Right forelimb (tissue), 1 donor: ENCODE results near the gene SMURF1.
"Not testable (repeated sequence)": the region's sequence is repeated elsewhere in the genome, so short reads cannot be mapped to it uniquely, and the experiment has no call there.

Source experiments
- DNase-seq: peaks from one replicate; pipeline ENCODE4 v3.0.0-alpha.2; 2018

SMURF1 gene

GRCh38 chr7:99046722-99047121 lies 97.2 kb downstream of the SMURF1 start:
- DNase-seq = no peak

GRCh38 chr7:99046262-99046661 lies 97.6 kb downstream of the SMURF1 start:
- DNase-seq = not testable (repeated sequence)

DNA sequence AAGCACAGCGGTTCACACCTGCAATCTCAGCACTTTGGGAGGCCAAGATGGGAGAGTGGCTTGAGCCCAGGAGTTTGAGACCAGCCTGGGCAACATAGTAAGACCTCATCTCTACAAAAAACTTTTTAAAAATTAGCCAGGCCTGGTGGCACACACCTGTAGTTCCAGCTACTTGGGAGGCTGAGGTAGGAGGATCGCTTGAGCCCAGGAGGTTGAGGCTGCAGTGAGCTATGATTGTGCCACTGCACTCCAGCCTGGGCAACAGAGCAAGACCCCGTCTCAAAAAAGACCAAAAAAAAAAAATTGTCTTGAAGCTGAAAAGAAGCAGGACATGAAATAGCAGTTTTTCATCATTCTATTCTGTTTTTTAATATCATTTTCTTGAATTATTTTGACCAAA lies 99.0 kb downstream of the SMURF1 start:
- not testable (repeated sequence) for DNase-seq

DNA sequence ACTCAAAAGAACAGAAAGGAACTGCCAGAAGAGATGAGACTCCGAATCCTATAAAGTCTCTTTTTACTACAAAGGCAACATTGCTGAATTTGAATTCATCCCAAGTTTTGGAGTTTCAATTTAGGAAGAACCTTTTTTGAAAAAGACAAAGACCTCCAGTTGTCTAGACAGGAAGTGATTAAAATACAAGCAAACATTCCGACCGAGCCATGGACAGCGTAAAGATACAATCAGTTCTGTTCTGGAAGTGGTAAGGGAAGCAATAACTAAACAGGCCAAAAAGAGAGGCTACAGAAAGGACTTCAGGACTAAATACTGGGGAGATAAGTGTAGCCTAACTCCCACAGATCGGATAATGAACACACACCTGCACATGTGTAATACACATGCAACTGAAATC lies 101.0 kb downstream of the SMURF1 start:
- DNase-seq = no peak

- DNase-seq = no peak
Observed at GRCh38 chr7:99041526-99041925, 102.4 kb downstream of the SMURF1 start.

DNA sequence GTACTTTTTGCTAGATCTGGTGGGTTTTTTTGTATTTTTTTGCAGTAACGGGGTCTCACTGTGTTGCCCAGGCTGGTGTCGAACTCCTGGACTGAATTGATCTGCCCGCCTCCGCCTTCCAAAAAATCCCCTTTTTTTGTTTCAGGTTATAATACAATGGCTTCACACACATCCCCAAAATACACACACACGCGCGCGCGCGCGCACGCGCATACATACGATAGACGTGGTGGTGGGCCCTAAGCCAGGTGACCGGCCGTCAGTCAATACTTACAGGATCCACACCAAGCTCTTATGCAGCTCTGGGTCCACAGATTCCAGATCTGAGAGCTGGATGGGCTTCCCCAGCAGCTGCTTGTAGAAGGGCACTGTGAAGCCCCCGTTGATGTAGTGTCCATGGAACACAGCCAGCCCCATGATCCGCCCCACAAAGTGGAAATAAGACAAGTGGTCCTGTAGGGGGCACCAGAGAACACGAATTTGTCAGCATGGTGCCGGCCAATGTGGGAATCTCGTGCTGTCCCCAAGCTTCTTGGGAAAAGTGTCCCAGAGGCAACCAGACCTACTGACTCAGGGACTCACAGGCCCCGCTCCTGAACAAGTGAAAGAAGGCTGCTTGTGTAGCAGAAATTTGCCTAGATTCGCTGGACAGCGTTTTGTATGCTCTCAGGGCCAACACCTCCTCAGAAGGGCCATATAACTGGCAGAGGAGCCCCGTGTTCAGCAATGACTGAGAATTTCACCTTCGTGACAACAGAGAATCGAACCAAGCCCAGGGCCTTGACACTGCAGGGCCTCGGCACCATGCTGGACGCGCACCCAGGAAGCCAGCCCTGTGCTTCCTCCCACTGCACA lies 103.6 kb downstream of the SMURF1 start:
- DNase-seq = peak; percentile 88

DNA sequence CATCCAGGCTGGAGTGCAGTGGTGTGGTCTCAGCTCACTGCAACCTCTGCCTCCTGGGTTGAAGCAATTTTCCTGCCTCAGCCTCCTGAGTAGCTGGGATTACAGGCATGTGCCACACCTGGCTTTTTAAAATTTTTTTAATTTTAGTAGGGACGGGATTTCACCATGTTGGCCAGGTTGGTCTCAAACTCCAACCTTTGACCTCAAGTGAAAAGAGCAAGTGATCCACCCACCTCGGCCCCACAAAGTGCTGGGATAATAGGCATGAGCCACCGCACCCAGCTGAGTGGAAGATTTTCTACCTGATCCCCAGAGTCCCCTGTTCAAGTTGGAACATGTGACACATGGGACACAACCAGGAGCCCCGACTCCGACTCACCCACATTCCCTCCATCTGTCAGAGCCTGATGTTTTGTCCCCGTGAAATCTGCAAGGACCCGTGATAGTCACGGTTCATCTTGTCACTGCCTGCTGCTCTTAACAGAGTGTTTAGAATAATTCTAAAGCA lies 104.5 kb downstream of the SMURF1 start:
- DNase-seq = no peak

- DNase-seq = no peak
Observed at GRCh38 chr7:99038086-99038855, 105.6 kb downstream of the SMURF1 start.

- no peak for DNase-seq
Observed at GRCh38 chr7:99037327-99037940, 106.5 kb downstream of the SMURF1 start.

- no peak for DNase-seq
Observed at GRCh38 chr7:99036546-99037111, 107.3 kb downstream of the SMURF1 start.

DNA sequence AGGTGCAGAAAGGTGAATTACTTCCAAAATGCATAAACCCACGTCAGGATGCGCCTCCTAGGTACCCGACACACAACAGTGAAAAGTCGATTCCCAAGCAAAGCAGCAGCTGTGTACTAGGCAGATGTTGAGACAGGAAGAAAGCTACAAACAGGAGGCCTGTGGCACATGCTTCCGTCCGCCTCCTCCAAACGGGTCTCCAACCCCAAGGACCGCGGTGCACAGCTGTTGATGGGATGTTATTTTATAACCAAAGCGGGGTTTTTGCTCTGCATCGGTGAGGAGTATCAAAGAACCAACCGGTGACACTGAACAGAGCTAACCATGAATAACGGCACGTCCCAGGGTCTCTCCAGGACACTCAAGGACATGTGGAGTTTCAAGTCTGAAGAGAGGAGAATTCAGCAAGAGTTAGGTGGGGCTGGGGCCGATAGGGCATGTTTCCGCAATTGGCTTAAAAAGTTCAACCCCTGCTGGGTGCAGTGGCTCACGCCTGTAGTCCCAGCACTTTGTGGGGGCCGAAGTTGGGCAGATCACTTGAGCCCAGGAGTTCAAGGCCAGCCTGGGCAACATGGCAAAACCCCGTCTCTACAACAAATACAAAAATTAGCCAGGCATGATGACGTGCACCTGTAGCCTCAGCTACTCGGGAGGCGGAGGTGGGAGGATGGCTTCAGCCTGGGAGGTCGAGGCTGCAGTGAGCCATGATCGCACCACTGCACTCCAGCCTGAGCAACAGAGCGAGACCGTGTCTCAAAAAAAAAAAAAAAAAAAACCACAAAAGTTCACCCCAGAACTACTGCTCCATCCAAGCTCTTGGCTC lies 108.0 kb downstream of the SMURF1 start:
- DNase-seq = no peak

- no peak for DNase-seq
Observed at GRCh38 chr7:99034932-99035722, 108.8 kb downstream of the SMURF1 start.

GRCh38 chr7:99033765-99034164 lies 110.1 kb downstream of the SMURF1 start:
- no peak for DNase-seq

DNA sequence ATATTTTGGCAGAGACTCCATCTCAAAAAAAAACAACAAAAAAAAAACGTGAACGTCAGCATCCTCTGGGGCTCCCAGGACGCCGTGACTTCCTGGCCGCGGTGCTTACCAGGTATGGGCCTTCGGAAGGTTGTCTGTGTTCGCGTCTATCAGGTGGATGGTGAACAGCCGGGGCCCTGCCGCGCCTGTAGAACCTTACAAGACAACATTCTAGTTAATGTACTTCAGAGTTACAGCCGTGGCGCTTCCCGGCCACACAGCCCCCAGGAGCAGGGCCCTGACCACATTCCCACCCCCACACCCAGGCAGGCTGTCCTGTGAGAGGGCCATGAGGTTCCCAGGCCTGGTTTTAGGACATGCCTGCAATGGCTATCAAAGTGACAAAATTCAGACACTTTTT lies 111.0 kb downstream of the SMURF1 start:
- no peak for DNase-seq

DNA sequence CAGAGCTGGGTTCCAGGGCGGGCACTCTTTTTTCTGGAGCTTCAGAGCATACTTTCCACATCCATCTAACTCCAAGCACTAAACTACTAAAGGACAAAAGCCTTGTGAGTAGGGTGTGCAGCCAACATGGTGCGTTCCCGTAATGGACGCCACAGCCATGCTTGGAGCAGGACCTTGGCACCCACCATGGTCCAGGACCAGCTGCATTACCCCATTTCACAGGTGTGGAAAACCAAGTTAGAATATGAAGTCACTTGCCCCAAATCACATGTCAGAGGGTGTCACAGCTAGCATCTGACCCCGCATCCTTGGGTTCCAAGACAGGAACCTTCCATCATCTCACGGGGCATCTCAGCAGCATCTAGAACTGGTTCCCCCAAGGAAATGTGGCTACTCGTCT lies 112.4 kb downstream of the SMURF1 start:
- DNase-seq = no peak

- no peak for DNase-seq
Observed at GRCh38 chr7:99030951-99031350, 113.0 kb downstream of the SMURF1 start.

DNA sequence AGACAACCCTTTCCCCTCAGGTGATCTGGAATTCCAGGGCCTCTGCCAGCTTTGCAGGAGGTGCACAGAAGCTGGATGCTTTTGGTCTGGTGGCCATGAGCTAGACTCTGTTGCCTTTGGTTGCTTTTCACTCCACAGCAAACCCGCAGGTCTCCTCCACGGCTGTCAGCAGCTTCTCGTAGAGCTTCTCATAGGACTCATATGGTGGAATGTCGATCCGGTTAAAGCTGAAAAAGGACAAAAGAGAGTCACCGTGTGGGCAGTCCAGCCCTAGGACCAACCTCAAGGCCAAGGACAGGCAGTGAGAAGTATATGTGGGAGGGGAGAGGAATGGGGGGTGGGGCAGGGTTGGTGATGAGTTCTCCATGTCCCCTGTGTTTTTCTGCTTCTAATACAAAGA lies 113.5 kb downstream of the SMURF1 start:
- no peak for DNase-seq

- no peak for DNase-seq
Observed at GRCh38 chr7:99029466-99030435, 114.2 kb downstream of the SMURF1 start.

- DNase-seq = no peak
Observed at GRCh38 chr7:99028261-99028973, 115.5 kb downstream of the SMURF1 start.
